NCI-H1092 (cell line): ENCODE measurements around the gene SPAG6.
A peak's percentile ranks its signal among the peaks of the same experiment; 100 is the strongest.

Experiments used
- DNase-seq: peaks from one replicate; lab custom pipeline; 2025; lab: John Stamatoyannopoulos, UW

The SPAG6 gene

DNA sequence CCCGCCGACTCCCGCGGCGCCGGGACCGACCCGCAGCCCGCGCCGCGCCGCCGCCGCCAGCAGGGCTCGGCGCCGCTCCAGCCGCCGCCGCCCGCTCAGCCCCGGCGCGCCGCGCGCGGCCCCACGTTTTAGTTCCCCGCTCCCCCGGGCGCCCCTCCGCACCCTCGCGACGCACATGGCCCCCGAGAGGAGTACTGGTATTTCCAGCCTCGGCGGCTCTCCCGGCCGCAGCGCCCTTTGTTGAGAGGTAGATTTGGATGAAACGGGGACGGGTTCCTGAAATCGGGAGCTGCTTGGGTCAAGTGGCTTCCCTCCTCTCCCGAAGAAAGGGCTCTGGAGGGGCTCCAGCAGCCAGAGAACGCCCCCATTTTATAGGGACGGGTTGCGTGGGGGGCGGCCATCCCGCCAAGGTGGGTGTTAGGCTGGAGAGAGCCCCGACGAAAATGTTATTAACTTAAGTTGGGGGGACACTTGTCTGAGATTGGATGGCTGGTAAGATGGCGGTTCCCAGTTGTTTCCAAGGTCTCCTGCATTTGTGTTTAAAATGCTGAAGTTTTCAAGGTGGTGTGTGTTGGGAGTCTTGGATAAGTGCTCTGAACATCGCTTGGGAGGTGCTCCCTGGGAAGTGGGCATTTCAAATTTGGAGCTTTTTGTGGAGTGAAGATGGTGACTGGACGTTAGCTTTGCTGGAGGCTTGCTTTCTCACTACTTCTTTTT lies 23.2 kb upstream of the SPAG6 start:
- DNase-seq = no peak

DNA sequence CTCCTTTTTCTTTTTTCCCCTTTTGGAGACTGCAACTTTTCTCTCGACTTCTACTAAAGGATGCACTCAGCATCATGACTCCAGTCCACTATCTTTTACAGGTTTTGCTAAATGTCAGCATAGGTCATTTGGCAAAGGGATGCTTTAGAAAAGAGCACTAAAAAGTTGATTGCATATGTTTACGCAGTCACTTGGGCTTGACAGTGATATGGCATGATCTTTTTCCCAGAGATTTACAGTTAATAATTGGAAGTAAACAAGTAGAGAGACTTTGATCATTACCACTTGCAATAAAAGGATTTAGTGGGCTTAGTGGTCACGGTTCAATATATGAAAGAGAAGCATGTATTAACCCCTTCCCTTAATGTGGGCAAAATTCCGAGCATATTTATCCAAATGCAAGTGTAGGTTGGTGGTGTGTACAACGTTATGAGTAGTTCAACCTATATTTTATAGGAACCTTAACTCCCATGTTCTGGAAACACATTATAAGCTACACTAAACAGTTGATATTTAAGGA lies 22.6 kb upstream of the SPAG6 start:
- no peak for DNase-seq

DNA sequence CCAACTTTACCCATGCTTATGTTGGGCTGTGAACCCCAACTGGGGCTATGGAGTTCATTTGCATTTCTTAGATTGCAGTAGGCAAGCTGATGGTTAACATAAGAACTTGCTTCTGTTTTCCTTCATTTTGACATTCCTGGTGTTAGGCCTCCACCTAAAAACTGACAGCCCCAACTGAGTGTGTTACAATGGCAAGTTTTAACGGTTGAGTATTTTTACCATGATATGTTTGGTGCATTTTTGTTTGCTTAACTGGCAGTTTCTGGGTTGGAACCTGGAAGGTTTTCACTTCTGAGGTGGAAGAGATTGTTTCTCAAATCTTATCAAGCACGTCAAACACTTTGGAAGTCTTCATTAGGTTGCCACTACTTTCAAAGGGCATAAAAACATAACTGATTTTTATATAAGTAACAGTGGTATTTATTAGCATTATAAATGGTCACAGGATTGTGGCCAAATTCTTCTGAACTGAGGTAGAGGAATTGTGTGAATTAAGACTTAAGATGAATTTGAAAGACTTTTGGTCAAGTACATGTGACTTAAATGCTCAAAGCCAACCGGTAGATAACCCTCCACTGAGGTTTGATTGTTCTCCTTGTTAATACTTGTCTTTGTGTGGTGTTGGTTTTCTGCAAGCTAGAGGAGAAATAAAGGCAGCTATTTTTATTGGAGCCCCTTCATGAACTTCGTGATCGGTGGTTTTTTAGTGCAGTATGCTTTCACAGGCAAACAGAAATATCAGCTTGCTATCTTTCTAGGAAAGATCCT lies 21.6 kb upstream of the SPAG6 start:
- DNase-seq = no peak

GRCh38 chr10:22324413-22324812 lies 20.9 kb upstream of the SPAG6 start:
- no peak for DNase-seq

GRCh38 chr10:22324893-22325271 lies 20.4 kb upstream of the SPAG6 start:
- DNase-seq = no peak

DNA sequence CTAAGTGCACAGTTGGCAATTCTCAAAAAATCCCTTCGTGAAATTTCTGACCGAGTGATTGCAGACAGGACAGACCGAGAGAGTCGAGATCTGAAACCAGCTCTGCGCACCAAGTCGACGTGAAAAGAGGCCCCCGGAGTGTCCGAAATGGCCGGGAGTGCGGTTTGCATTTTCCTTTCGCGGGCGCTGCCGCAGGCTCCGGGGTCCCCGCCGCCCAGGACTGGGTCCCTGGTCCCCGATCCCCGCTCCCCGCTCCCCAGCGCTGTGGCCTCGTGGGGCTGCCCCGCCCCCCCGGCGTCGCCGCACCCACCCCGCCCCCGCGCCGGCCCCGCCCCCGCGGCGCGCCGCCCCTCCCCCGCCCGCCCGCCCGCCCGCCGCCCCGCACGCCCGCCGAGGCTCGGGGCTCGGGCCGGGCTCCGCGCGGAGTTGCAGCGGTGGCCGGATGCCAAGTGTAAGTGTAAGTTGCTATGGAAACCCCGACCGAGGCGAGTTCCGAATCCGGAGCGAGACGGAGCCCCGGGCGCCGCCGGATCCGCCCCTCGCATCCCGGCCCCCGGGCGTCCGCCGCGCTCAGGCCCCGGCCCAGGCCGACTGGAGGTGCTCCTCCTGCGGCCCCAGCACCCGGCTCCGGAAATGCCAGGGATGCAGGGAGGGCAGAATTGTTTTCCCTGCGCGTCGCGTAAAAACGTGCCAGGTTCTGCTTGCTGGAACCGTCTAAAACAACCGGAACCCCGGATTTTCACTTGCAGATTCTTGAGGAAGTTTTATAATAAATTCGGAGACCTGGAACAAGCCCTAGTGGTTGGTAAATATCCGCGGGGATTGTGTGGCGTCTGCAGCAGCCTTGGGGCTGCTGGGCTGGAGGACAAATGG lies 19.8 kb upstream of the SPAG6 start:
- peak; percentile 52 for DNase-seq

- no peak for DNase-seq
Observed at GRCh38 chr10:22326145-22326702, 19.1 kb upstream of the SPAG6 start.

GRCh38 chr10:22329150-22329549 lies 16.1 kb upstream of the SPAG6 start:
- no peak for DNase-seq

GRCh38 chr10:22332116-22332692 lies 13.1 kb upstream of the SPAG6 start:
- DNase-seq = no peak

GRCh38 chr10:22333167-22333974 lies 11.9 kb upstream of the SPAG6 start:
- DNase-seq = no peak

- DNase-seq = no peak
Observed at GRCh38 chr10:22333975-22334282, 11.4 kb upstream of the SPAG6 start.

- DNase-seq = no peak
Observed at GRCh38 chr10:22334414-22335172, 10.7 kb upstream of the SPAG6 start.

DNA sequence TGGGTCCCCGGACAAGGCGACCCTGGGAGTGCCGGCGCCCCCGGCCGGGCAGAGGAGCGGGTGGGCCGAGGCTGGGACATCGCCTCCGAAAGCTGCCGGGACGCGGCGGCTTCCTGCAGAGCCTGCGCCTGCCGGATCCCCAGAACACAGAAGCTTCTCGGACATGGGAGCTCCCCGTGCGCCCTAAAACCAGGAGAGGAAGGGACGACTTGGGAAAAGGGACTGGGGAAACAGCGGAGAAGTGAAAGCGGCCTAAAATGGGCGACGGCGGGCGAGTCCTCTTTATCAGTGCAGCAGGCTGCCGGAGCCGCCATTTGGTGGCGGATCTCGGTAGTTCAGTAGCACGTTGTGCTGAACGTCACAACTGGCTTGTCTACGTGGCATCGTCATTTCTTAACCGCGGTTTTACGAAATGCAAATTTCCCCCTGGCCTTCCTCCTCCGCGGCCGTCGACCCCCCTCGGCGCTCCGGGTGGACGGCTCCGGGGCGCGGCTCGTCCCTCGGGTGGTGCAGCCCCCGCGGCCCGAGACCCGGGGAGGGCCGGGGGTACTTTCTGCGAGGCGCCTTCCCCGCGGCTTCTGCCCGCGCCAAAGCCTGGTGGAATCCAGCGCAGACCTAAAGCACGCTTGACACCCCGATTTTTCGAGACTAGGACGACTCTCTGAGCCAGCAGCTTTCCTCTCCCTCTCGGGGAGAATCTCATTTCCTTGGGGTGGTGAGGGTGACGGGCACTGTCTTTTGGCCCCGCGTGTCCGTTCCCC lies 9.9 kb upstream of the SPAG6 start:
- DNase-seq = no peak

DNA sequence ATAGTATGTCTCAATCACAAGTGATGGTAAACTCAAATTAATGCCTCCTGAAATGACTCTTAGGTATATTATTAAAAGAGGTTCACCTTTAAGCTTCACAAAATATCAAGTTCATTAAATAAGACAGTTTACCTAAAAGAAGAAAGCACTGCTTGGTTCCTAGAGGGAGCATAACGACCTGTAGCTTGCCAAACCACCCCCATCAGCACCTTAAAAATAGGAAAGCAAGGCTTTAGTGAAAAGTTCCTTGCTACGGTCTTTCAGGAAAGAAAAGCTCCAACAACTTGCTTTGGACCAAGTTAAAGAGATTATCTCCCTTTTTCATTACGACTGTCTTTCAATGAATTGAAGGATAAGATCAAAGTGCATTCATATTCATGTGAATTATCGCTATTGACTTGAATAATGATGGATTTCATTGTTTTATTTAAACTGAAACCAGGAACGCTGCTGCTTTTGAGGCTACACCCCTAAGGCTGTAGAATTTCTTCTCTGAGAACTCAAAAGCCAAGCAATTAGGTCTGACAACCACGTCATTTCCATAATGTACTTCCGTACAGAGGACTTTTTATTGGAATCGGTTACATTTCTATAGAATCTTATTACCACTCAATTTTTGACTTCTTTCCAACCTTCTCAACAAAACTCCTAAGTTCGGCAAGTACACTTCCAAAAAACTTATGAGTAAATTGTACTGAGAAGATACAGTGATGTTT lies 7.0 kb upstream of the SPAG6 start:
- DNase-seq = no peak

DNA sequence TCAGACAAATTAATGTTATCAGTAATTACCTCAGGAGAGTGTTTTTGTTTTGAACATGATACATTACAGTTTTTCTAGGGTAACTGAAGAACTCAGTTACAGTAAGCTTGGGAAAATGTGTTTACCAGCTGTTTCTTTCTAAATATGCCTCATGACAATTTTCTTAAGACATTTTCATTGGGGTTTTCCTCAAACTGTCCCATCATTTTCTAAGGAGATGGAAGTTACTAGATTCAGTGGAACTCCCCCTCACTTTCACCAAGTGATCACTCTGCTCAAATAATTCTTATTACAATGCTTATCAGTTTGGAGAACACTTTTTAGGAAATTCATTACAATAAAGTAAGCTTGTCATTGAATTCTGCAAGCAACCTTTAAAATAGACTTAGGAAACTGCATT lies 6.4 kb upstream of the SPAG6 start:
- DNase-seq = no peak

GRCh38 chr10:22339761-22340328 lies 5.5 kb upstream of the SPAG6 start:
- no peak for DNase-seq

DNA sequence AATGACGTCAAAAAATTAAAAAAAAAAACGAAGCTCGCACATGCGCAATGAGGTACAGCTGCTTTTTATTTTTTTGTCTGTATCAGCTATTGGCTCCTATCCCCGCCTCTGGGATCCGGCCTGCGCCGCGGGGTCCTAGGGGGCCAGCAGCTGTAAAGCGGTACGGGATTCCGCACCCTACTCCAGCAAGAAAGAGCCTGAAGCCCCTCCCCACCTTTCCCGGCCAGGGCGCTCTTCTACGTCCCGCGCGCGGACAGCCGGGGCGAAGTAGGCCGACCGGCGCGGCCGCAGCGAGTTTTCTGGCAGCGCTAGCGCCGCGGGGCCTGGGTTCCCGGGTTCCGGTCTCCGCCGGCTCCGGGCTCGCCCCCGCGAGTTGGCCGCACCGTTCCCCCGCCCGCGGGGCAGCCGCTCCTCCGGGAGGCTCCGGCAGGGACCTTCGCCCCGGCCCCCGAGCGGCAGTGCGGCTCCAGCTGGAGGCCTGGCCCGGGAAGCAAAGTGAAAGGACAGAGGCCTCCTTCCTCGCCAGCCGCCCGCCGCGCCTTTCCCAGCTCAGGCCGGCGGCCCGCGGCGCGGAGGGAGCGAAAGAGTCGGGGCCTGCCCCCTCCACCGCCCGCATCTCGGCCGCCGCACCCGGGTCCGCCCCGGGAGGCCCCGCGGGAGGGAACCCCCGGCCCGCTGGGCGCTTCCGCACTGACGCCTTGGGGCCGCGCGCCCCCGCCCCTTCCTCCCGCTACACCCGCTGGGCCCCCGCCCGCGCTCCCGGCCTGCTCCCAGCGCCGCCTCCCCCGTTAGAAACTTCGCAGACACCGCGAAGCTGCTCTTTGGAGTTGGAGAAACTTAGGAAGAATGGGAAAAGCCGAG lies 4.7 kb upstream of the SPAG6 start:
- peak; percentile 55 for DNase-seq
